RWPE2 (cell line): ENCODE results near the gene IGSF1.

Experiments
- ATAC-seq: fragments of 200-7000 bp; cut with Tn5 transposase; 3 replicates; pipeline ENCODE4 v1.9.1; 2021; ENCODE audit warnings: low read depth
- DNase-seq: peaks from one replicate; pipeline ENCODE4 v3.0.0-alpha.2; 2020; ENCODE audit warnings: low spot score
- H3K27ac ChIP-seq: fragments of 450-650 bp; 2 replicates; pipeline ENCODE4 v1.5.1; 2017; ENCODE audit warnings: mild to moderate bottlenecking; ENCODE audit not compliant: poor library complexity, severe bottlenecking
- H3K27me3 ChIP-seq: fragments of 250-450 bp; sonication (Bioruptor Pico); 2 replicates; pipeline ENCODE4 v1.5.1; 2021; ENCODE audit warnings: mild to moderate bottlenecking, moderate library complexity; ENCODE audit not compliant: insufficient read depth, poor library complexity, severe bottlenecking
- H3K36me3 ChIP-seq: fragments of 250-450 bp; sonication (Bioruptor Pico); 2 replicates; pipeline ENCODE4 v1.5.1; 2020; ENCODE audit warnings: low read depth, mild to moderate bottlenecking, moderate library complexity
- H3K4me1 ChIP-seq: fragments of 250-450 bp; sonication (Bioruptor Pico); 2 replicates; pipeline ENCODE4 v1.5.1; 2021; ENCODE audit warnings: mild to moderate bottlenecking, moderate library complexity; ENCODE audit not compliant: insufficient read depth, poor library complexity, severe bottlenecking
- H3K4me3 ChIP-seq: fragments of 250-450 bp; sonication (Bioruptor Pico); 2 replicates; pipeline ENCODE4 v1.5.1; 2021; ENCODE audit warnings: mild to moderate bottlenecking, moderate library complexity; ENCODE audit not compliant: severe bottlenecking
- H3K9me3 ChIP-seq: fragments of 250-450 bp; sonication (Bioruptor Pico); 2 replicates; pipeline ENCODE4 v1.5.1; 2021; ENCODE audit warnings: mild to moderate bottlenecking, moderate library complexity; ENCODE audit not compliant: severe bottlenecking
- CTCF ChIP-seq: fragments of 450-650 bp; IDR thresholded peaks from one replicate; pipeline ENCODE4 v1.5.1; 2017; ENCODE audit warnings: mild to moderate bottlenecking, moderate library complexity; ENCODE audit not compliant: poor library complexity, severe bottlenecking

IGSF1 gene

GRCh38 chrX:131322651-131323050 is 33.5 kb upstream of the IGSF1 start:
- no peaks in the 10 kb centered on the region for H3K9me3 ChIP-seq
- no peaks in the 10 kb centered on the region for H3K27me3 ChIP-seq
- no peak overlapping the region for H3K27ac ChIP-seq
- DNase-seq (no peak), ATAC-seq (no peak)
- no peaks in the 10 kb centered on the region for H3K36me3 ChIP-seq
- H3K4me3 ChIP-seq = no peak overlapping the region
- no peaks in the 10 kb centered on the region for H3K4me1 ChIP-seq
- no peak for TF ChIP-seq CTCF

GRCh38 chrX:131317326-131317725 is 28.2 kb upstream of the IGSF1 start:
- Histone ChIP-seq H3K27me3 (no peaks in the 10 kb centered on the region), H3K36me3 (no peaks in the 10 kb centered on the region), H3K9me3 (no peaks in the 10 kb centered on the region), H3K27ac (no peak overlapping the region), H3K4me3 (no peak overlapping the region), H3K4me1 (no peaks in the 10 kb centered on the region)
- no peak for ATAC-seq
- no peak for TF ChIP-seq CTCF
- no peak for DNase-seq

- ATAC-seq (no peak), DNase-seq (no peak)
- no peak for TF ChIP-seq CTCF
- no peaks in the 10 kb centered on the region for H3K27me3 ChIP-seq
- no peaks in the 10 kb centered on the region for H3K4me1 ChIP-seq
- H3K9me3 ChIP-seq = no peaks in the 10 kb centered on the region
- no peaks in the 10 kb centered on the region for H3K36me3 ChIP-seq
- no peak overlapping the region for H3K27ac ChIP-seq
- no peak overlapping the region for H3K4me3 ChIP-seq
Measured at GRCh38 chrX:131316260-131316659, 27.2 kb upstream of the IGSF1 start.

GRCh38 chrX:131308980-131309379 is 19.9 kb upstream of the IGSF1 start:
- DNase-seq = no peak
- H3K27ac ChIP-seq = no peak overlapping the region
- TF ChIP-seq CTCF = no peak
- no peaks in the 10 kb centered on the region for H3K9me3 ChIP-seq
- no peaks in the 10 kb centered on the region for H3K36me3 ChIP-seq
- no peak overlapping the region for H3K4me3 ChIP-seq
- no peaks in the 10 kb centered on the region for H3K27me3 ChIP-seq
- ATAC-seq = no peak
- no peaks in the 10 kb centered on the region for H3K4me1 ChIP-seq

GRCh38 chrX:131306601-131307000 is 17.5 kb upstream of the IGSF1 start:
- Histone ChIP-seq H3K27me3 (no peaks in the 10 kb centered on the region), H3K4me1 (no peaks in the 10 kb centered on the region), H3K27ac (no peak overlapping the region), H3K36me3 (no peaks in the 10 kb centered on the region), H3K4me3 (no peak overlapping the region), H3K9me3 (no peaks in the 10 kb centered on the region)
- DNase-seq (no peak), ATAC-seq (no peak)
- TF ChIP-seq CTCF = no peak
